GM12878 (cell line): Measurements from ENCODE around the gene SPIN1.

Source experiments
- BCL11A ChIP-seq: IDR thresholded peaks from 2 replicates; pipeline ENCODE4 v1.6.1; 2011; ENCODE audit warnings: low read depth, low read length
- CEBPB ChIP-seq, 2 experiments: fragments of 150-350 bp in 1 of 2; IDR thresholded peaks; 2 replicates each; pipeline ENCODE4 v1.6.1; 2012 to 2014; ENCODE audit warnings: low read depth in 2 of 2, low read length in 2 of 2, borderline replicate concordance in 1 of 2, inconsistent platforms in 1 of 2
- EZH2 ChIP-seq: IDR thresholded peaks from 2 replicates; pipeline ENCODE4 v1.6.1; 2012; ENCODE audit warnings: low read depth, mild to moderate bottlenecking, control low read depth, inconsistent platforms, low read length, borderline replicate concordance; ENCODE audit not compliant: control insufficient read depth
- HDAC6 ChIP-seq: fragments of 200-600 bp; sonication (generic); IDR thresholded peaks from one replicate; pipeline ENCODE4 v1.8.0; 2017; ENCODE audit warnings: antibody characterized with exemption; ENCODE audit not compliant: unreplicated experiment
- POLR2AphosphoS5 ChIP-seq: IDR thresholded peaks from 2 replicates; pipeline ENCODE4 v1.6.1; 2011; ENCODE audit warnings: mild to moderate bottlenecking, low read length, inconsistent platforms
- TF ChIP-seq, protein P1 (sequence below), 3 experiments: IDR thresholded peaks in 2 of 3; conservative IDR thresholded peaks in 1 of 3; 2 replicates each; pipeline ENCODE4 v1.5.1; 2011; ENCODE audit warnings: low read depth in 3 of 3, low read length in 3 of 3, mild to moderate bottlenecking in 3 of 3, control low read depth in 2 of 3, moderate library complexity in 2 of 3, inconsistent platforms in 1 of 3, mixed read lengths in 1 of 3; ENCODE audit not compliant: control insufficient read depth in 2 of 3, insufficient read depth in 1 of 3; ENCODE audit errors: extremely low read depth in 1 of 3

DNA sequence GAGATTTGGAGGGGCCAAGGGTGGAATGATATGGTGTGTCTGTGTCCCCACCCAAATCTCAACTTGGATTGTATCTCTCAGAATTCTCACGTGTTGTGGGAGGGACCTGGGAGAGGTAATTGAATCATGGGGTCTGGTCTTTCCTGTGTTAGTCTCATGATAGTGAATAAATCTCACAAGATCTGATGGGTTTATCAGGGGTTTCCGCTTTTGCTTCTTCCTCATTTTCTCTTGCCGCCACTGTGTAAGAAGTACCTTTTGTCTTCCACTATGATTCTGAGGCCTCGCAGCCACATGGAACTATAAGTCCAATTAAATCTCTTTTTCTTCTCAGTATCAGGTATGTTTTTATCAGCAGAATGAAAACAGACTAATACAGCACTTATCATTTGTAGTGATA lies 29.5 kb upstream of the SPIN1 start:
- TF ChIP-seq BCL11A (no peak), POLR2AphosphoS5 (no peak), HDAC6 (no peak), CEBPB (IDR thresholded peaks at IDR 0.05; ENCODE audit: borderline replicate concordance in 1 of 2, low read depth in 2 of 2, low read length in 2 of 2) (no peak), EZH2 (no peak)
- TF ChIP-seq, protein P1, sequence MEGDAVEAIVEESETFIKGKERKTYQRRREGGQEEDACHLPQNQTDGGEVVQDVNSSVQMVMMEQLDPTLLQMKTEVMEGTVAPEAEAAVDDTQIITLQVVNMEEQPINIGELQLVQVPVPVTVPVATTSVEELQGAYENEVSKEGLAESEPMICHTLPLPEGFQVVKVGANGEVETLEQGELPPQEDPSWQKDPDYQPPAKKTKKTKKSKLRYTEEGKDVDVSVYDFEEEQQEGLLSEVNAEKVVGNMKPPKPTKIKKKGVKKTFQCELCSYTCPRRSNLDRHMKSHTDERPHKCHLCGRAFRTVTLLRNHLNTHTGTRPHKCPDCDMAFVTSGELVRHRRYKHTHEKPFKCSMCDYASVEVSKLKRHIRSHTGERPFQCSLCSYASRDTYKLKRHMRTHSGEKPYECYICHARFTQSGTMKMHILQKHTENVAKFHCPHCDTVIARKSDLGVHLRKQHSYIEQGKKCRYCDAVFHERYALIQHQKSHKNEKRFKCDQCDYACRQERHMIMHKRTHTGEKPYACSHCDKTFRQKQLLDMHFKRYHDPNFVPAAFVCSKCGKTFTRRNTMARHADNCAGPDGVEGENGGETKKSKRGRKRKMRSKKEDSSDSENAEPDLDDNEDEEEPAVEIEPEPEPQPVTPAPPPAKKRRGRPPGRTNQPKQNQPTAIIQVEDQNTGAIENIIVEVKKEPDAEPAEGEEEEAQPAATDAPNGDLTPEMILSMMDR (IDR thresholded peaks at IDR 0.05 in 2 of 3, conservative IDR thresholded peaks at IDR 0.05 in 1 of 3; ENCODE audit: control insufficient read depth in 2 of 3, extremely low read depth in 1 of 3, insufficient read depth in 1 of 3, low read depth in 3 of 3, low read length in 3 of 3), result no peak
